HG03575 (cell line): ENCODE measurements around the gene SEC16A.

Experiments
- ATAC-seq: cut with Tn5 transposase; IDR thresholded peaks from one replicate; pipeline ENCODE4 v1.9.1; 2021; ENCODE audit not compliant: unreplicated experiment, insufficient number of reproducible peaks, low FRiP score; ENCODE audit errors: extremely low read depth

SEC16A gene

DNA sequence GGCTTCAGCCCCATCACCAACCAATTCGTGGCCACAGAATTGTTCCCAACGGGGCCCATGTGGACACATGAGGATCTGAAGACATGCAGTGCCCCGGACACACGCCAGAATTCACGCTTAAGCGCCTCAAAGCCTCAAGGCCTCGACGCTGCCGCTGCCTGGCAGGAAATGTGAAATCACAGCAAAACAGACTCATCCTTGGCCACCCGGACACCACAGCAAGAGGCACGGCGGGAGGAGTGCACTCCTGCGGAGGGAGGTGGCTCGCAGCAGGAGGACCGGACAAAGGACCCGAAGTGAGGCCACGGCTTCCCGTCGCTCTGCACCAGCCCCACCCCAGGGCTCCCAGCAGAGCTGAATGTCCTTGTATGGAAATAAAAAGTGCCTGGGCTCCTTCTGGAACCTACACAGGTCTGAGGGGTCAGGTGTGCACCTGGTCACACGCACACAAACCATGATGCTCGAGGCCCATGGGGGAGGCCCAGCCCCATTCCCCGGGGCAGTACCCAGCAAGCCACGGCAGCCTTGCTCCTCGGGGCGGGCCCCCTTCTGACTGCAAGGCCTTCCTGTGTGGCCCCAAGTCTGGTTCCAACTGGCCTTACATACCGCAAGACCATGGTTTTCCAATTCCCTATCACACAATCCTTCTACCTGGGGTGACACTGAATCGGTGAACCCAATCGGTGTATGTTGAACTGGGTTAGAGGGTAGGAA, 10.0 kb downstream of the SEC16A start:
- ATAC-seq: no peak

- ATAC-seq: no peak
These were observed 10.9 kb downstream of the SEC16A start for GRCh38 chr9:136471802-136472487.

DNA sequence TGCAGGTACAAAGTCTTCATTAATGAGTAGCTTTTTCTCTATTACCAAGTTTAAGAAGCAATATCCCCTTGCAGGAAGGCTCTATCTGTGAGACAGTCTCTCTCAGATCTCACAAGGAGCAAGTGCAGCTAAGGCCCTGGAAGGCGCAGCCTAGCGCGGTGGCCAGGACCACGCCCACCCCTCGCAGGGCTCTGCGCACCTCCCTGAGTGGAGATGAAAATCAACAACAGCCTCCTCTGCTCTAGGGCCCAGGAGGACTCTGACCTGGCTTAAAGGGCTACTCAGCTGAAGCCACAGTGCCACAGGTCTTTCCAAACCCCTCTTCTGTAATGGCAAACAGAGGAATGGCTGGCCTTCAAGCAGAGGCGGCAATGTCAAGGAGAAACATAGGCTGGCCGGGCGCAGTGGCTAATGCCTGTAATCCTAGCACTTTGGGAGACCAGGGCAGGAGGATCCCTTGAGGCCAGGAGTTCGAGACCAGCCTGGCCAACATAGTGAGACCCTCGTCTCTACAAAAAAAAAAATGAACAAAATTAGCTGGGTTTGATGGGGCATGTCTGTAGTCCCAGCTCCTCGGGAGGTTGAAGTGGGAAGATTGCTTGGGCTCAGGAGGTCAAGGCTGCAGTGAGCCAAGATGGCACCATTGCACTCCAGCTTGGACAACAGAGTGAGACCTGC, 11.9 kb downstream of the SEC16A start:
- ATAC-seq: no peak

DNA sequence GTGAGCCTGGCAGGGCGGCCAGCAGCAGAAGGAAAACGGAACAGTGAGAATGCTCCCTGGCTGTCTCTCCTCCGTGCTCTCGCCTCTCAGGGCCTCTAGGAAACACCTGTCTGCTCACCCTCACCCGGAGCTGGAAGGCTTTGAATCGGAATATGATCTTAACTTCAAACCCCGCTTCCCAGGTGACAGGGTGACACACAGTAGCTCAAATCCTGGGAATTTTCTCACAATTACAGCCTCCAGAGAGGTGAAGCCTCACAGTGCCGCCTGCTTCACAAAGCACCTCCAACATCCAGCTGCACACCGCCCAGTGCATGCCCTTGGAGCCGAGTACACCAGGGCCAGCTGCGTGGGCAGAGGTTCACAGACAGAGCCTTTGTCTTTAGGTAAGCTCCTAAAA, 12.5 kb downstream of the SEC16A start:
- ATAC-seq: no peak

DNA sequence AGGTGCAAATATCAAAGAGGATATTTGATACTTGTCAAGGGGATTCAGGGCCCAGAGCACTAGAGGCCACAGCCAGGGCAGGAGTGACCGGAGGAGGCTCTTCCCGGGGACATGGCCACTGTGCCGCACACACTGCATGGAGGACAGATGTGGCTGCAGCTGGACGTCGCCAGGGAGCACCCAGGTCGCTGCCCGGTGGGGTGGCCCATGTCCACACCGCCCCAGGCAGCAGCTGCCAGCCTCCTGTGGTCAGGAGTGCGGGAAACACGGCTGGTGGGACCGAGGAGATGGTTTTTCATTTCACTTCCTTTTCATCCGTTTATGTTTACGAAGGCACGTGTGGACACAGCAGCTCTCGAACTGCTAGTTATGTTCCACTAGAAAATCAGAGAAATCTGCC, 15.1 kb downstream of the SEC16A start:
- no peak for ATAC-seq

GRCh38 chr9:136466155-136466541, 16.7 kb downstream of the SEC16A start:
- ATAC-seq: no peak

- ATAC-seq: no peak
These were observed 17.2 kb downstream of the SEC16A start for GRCh38 chr9:136465500-136466154.

- ATAC-seq: no peak
These were observed 18.6 kb downstream of the SEC16A start for GRCh38 chr9:136464241-136464640.

DNA sequence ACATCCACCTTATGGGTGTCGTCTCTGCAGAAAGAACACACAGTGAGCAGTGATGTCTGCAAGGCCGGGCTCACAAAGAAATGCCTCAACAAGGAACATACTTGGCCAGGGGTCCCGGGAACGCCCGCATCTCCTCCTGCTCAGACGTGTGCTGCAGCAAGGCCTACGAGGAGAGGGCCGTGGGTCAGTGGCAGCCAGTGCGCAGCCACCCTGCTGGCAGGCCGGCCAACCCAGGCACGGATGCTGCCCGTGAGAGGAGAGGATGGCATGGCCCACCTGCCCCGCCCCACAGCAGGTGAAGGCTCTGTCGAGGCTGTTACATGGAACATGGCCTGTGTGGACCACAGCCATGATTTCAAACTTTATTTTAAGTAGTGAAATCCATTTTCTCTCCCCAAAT, 19.3 kb downstream of the SEC16A start:
- no peak for ATAC-seq

DNA sequence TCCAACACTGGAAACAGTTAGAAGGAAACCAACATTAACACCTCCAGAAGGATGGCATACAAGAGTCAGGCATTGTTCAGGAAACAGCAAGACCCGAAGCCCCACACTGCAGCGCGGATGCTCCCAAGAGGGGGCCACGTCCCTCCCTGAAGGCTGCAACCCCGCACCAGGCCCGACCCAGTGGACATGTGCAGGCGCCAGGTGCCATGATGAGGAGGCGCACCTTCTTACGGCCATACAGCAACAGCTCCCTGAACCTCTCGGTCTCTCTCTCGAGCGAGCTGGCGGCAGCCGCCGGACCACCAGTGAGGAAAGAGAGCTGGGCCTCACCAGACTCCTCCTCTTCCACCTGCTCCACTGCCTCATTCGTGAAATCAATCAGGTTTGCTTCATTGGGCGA, 20.2 kb downstream of the SEC16A start:
- no peak for ATAC-seq

GRCh38 chr9:136460772-136461325, 22.0 kb downstream of the SEC16A start:
- no peak for ATAC-seq

- ATAC-seq: no peak
These were observed 23.4 kb downstream of the SEC16A start for GRCh38 chr9:136459425-136459824.

- no peak for ATAC-seq
These were observed 25.5 kb downstream of the SEC16A start for GRCh38 chr9:136457326-136457725.

DNA sequence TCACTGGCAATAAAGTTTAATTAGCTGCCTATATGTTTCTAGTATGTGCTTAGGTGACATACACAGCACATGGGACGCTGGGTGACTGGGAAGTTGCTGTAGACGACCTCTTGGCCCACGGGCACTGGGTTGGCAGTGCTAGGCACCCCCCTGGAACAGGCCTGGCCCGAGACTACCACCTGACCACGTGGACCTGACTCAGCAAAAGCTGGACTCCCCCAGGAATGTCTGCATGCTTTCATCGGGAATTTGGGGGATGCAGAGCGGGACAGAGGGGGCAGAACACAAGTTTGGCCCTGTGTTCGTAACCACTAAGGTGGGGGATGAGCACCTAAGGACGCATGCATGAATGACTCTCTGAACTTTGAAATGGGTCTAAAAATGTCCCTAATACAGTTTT, 26.6 kb downstream of the SEC16A start:
- no peak for ATAC-seq

GRCh38 chr9:136455043-136456002, 27.5 kb downstream of the SEC16A start:
- no peak for ATAC-seq

- no peak for ATAC-seq
These were observed 28.6 kb downstream of the SEC16A start for GRCh38 chr9:136454026-136454796.

DNA sequence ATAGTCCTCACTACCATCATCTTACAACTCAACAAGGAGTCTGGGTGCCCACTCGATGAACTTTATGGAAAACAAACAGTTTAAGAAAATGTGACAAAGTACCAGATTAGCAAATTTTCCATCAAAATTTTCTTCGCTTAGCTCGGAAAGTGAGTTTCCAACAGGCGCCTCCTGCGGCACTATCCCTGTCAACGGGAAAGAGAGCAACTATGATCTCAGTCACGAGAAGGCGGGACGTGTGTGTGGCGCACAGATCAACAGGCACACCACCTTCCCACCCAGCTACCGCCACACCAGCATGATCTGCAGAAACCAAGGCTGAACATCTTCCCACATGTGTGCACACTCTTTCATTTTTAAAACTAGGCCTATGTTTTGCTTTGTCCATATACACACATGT, 29.5 kb downstream of the SEC16A start:
- ATAC-seq: no peak
